GM19455 (cell line): Measurements from ENCODE around the gene ZBTB22.

Experiments
- ATAC-seq: cut with Tn5 transposase; IDR thresholded peaks from one replicate; pipeline ENCODE4 v1.9.1; 2021; ENCODE audit not compliant: unreplicated experiment

ZBTB22 gene

DNA sequence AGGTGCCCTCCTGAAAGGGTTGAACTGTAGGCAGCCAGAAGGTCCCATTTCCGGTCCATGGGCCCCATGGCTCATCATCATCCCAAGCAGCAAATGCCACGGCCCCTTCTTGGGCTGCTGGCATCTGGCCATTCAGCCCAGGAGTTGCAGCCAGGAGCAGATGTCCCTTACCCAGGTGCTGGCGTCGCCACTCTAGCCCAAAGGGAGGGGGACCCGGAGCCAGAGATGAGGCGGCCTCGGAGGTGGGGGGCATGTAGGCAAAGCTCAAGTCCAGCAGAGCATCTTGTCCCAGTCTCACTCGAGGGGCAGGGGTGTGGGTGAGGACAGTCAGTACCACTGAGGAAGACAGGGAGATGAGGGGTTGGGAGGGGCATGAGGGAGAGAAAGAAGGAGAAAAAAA lies 12.5 kb downstream of the ZBTB22 start:
- ATAC-seq = no peak

DNA sequence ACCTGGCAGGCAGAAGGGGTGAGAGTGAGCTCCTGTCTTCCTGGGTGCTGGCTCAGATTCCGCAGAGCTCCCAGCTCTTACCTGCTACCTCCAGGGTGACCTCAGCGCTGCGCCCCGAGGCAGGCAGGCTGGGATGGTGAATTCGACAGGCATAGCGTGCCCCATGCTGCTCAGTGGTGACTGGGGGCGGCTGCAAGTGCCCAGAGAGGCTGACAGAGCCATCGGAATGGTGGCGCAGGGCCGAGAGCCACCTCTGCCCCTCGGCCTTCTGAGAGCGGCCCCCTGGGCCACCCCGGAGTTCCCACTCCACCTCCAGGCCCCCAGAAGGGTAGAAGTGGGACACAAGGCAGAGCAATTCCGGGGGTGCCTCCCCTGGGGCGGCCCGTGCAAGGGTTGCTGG lies 13.3 kb downstream of the ZBTB22 start:
- no peak for ATAC-seq

DNA sequence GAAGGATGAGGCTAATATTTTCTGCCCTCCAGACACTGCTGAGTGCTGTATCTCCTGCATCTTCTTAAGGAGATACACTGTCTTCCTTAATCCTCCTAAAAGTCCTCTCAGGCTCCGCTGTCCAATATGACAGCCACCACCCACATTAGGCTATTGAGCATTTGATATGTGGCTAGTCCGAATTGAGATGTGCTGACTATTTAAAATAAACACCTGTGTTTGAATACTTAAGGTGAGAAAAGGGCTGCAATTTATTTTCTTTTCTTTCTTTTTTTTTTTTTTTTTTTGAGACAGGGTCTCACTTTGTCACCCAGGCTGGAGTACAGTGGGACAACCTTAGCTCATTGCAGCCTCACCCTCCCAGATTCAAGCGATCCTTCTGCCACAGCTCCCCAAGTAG lies 15.7 kb downstream of the ZBTB22 start:
- no peak for ATAC-seq

DNA sequence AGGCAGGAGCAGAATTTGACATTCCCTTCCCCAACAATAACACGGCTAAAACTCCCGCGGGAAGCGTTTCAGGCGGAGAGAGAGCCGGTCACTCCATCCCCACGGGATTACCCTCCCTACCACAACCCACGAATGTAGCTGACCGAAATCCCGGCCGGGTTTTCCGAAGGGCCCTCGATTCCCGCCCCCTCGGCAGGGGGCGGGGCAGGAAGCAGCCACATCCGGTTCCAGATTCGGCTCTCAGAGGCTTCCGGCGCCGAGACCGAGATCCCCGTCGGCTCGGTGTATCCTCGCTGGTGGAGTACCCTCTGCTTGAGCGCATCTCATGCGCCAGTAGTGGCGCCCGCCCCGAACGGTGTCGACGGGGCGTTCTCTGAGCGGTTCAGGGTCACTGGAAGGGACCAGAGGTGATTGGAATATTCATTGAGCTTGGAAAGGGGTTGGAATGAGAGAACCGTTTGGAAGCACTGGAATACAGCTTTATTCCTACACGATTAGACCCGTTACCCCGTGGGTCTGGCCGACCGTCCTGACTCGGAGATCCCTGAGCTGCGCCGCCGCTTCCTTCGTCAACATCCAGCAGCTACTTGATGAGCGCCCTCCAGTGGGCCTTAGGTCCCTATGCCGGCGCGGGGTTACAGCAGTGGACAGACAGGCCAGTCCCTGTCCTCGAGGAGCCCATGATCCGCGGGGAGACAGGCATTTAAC lies 18.2 kb downstream of the ZBTB22 start:
- peak; percentile 67 for ATAC-seq

DNA sequence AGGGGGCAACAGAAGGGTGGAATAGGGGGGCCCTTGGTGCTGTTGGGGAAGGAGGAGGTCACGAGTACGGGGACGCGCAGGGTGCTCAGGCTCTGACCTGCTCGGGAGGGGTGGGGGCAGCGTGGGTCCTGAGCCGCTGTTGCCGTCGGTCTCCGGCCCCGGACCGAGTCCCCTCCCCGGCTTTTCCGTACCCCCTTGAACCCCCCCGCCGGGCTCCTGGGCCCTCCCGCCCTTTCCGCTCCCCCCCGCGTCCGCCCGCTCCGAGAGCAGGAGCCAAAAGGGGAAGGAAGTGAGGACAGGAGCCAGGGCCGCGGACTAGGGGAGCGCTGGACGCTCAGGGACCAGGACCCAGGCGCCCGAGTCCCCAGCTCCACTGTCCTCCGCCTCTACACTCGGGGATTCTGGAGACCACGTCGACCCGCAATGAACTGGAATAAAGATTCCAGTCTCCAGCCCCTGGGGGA lies 18.7 kb downstream of the ZBTB22 start, which contains the start of gene RGL2:
RGL2 (minus strand) TSS at position 170 of the 464 bp plus-strand sequence. CDS start 332 bp downstream, outside the sequence.
- peak; percentile 22 for ATAC-seq

DNA sequence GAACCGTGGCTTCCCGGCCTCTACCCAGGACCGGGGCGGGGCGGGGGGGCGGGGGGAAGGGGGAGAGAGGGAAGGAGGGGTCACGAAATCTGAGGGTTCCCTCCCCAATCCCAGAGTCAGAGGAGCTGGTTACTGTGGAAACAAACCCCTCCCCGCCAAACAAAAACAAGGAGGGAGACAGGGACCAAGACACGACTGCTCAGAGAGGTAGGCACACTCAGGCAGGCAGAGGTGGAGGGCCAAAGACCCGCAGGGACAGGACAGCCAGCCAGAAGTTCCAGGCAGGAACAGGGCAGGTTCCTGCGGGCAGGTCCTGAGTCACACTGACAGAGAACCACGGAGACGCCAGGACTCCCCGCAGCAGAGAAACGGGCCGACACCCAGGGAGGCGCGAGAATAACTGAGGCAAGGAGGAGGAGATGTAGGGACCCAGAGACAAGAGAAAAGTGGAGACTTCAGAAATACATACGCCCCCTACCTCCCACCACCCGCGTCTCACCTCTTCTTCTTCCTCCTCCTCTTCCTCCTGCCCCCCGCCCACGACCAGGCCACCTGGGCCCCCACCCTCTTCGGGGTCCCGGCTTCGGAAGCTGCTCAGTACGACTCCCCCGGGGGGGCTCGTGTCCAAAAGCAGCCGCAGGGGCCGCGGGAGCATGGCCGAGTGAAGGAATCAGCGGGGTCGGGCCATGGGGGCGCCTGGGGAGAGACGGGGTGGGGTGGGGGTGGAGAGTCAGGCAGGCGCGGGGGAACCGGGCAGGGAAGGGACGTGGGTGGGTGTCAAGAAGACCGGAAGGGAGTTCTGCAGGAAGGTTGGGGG lies 19.4 kb downstream of the ZBTB22 start:
- ATAC-seq = no peak

DNA sequence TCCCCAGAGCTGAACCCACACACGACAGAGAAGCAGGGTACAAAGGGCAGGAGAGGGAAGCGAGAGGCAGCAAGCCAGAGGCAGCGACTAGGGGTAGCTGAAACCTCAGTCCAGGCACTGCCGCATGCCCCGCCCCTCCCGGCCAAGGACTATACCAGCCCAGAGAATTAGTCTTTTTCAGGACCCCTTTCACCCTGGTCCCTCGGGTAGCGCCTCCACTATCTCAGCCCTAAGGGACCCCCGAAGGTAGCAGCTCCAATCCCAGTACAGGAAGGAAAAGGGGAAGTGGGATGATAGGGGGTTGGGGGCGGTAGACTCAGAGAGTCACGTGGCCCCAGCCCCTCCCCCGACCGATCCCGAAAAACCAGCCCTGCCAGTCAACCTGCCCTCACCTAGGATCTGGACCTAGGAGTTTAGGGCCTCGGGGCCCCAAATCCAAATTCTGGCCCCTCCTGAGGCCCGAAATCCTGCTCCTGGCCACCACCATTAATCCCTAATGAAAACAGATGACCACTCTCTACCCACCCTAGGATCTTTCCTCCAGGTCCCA lies 20.1 kb downstream of the ZBTB22 start:
- ATAC-seq = no peak

DNA sequence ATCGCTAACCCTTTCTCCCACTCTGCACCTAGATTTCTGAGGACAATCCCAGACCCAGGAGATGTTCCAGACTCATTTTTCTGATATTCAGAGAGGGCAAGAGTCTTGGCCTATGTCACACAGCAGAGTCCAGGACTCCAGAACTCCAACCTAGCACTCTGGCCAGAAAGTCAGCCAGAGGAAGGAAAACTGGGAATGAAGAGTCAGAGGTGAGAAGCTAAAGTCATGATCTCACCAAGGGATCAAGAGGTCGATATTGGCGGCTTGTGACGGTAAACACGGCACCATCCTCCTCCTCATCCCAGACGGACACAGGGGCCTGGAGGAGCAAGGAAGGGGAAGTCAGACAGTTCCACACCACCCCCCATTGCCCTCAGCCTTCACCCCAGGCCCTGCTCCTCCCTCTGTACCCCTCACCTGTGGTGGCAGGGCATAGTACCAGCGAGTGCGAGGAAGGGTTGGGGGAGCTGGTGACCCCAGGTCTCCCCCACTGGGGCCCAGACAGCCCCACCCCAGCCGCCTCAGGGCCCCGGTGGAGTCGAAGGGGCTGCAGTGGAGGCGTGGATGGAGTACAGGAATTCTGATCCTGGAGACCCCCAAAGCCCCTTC lies 20.6 kb downstream of the ZBTB22 start:
- no peak for ATAC-seq

DNA sequence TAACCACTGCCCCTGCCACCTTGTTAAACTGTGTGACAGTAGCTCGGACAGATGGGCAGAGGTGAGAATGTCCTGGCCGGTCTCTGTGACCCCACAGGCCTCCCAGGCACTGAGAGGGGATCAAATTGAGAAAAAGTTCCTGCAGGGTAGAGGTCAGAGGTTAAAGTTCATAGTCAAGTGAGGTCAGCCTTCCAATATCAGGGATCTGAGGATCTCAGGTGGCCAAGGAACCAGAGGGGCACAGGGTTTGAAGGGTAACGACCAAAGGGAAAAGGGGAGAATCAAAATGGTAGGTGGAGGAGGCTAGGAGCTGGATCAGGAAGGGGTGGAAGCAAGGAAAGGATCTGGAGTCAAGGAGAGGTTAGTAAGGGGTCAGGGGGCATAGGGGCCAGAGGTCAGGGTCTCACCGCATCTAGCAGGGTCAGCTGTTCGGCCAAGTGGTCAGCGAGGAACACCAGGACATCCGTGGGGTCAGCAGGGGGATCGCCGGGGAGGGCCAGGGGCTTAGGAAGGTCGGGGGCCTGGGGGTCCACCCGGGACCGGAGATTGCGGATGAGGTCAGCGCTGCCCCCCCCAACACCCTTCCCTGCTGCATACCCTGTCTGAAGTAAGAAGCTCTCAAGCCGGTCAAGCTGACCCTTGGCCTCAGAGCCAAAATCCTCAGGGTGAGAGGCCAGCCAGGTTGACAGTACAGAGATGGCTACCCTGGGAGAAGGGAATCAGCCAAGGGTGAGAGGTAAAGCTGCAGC lies 21.7 kb downstream of the ZBTB22 start:
- no peak for ATAC-seq

DNA sequence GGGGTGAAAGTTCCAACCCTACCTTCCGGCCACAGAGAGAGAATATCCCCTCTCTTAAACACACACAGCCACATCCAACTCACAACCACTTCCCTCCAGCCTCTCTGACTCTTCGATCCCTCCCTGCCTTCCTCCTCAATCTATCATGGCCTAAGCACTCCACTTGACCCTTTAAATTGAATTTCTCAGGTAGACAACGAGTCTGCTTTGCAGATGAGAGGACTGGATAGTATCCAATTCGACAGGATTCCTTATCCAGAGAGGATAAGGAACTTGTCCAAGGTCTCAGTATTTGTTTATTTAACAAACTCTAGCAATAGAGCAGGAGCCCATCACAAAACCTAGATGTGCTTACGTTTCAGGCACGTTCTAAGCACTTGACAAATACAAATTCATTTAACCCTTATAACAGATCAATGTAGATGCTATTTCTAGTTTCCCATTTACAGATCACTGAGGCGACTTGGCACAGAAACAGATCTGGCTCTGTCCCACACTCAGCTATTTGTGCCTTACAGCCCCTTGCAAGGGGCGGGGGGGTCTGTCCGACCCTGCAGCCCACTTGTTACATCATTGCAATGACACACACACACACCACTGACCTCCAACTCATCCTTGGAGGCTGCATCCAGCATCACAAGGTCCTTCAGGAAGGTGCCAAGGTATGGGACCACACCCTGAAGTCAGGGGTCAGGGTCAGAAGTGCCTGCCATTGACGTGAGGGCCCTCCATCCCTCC lies 23.3 kb downstream of the ZBTB22 start:
- no peak for ATAC-seq

DNA sequence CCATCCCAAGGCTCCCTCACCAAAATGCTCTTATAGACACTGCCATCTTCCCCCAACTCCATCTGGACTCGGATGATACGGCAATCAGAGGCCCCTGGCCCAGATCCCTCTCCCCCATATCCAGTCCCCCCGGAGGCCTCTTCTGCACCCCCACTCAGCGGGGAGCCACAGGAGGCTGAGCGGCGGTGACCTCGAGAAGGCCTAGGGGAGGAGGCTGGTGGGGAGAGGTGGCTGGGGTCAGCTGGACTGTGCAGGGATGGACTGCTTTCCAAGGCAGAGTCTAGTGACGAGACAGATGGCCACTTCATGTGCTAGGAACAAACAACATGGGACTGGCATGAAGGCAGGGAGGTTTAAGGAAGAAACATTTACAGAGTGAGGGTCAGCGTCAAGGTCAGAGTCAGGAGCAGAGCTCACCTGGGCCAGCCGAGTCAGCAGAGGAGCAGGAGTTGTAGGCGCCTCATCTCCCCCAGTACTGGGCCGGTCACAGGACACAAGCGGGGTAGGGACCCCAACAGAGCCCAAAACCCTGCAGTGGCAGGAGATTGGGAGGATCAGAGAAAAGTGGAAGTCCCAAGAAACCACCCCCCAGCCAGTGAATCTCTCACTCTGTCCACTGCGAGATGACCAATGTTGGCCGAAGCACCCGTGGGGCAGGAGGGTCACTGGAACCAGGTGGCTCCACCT lies 24.4 kb downstream of the ZBTB22 start:
- no peak for ATAC-seq

DNA sequence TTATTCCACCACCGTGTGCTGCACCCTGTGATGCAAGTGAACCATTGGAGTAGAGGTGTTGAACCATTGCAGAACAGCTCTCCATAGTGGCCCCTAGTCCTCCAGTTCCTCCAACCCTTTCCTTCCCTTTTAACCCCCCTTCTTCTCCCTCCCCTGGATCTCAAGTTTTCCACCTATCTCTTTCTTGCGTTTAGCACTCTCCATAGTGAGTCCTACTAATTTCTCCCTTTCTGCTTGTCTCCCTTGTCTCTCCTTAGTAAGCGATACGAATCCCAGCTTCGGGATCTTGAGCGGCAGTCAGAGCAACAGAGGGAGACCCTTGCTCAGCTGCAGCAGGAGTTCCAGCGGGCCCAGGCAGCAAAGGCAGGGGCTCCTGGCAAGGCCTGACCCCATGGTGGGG lies 27.1 kb downstream of the ZBTB22 start:
- ATAC-seq = no peak

DNA sequence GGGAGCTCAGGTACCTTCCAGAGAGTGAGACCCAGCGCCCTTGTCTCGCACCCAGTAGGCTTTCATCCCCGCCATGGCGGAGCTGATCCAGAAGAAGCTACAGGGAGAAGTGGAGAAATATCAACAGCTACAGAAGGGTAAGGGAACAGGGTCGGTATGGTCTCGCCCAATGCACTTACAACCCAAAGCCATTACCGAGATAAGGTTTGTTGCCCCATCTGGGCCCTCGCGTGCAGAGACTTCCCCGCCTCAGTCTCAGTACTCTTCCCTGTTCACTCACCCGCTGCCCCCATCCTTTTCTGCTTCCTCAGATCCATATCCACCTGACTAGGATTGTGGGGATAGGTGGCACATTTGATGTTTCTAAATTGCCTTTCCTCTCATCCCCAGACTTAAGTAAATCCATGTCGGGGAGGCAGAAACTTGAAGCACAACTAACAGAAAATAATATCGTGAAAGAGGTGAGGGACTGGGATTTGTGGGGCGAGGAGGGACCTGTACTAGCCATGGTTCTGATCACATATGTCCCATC lies 27.7 kb downstream of the ZBTB22 start:
- ATAC-seq = no peak

DNA sequence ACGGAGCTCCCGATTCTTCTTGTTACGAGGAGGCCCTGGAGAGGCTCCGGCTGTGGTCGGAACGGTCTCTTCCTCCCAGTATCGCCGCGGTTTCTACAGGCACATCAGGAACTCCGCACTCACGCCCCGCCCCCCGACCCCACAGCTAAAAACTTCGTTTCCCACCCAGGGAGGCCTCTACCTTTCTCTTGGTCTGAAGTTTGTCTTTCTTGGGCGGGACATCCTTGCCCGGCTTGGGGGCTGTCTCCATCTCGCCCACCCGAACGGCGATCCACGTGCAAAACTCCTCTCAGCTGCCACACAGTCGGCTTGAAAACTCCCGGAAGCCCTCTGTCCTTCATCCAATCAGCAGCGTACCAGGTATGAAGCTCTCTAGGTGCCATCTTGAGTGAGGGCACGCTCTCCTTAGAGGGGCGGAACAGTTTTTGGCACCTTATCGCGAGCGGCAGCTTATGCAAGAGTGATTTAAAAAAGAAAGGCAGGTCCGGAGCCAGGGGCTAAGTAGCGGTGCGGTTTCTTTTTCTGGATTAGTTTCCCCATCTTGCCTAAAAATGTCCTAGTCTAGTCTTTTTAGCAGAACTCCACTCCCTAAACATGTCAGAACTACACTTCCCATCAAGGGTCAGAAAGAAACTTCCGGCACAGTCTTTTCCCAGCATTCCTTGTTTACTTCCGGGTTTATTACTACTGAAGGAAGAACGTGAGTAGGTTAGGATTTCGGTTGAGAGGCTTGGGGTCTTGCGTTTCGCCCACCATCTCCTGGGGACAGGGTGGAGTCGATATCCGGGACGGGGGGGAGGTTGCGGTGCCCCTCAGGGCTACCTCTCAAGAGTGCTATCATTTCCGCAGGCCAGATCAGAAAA lies 28.4 kb downstream of the ZBTB22 start, which contains the start of the genes PFDN6 and WDR46:
PFDN6 (plus strand) TSS at position 681 of the 863 bp plus-strand sequence. CDS start 256 bp downstream, outside the sequence.
WDR46 (minus strand) TSS at position 319 of the 863 bp plus-strand sequence; CDS start at position 250, 69 bp downstream.
- peak; percentile 79 for ATAC-seq

DNA sequence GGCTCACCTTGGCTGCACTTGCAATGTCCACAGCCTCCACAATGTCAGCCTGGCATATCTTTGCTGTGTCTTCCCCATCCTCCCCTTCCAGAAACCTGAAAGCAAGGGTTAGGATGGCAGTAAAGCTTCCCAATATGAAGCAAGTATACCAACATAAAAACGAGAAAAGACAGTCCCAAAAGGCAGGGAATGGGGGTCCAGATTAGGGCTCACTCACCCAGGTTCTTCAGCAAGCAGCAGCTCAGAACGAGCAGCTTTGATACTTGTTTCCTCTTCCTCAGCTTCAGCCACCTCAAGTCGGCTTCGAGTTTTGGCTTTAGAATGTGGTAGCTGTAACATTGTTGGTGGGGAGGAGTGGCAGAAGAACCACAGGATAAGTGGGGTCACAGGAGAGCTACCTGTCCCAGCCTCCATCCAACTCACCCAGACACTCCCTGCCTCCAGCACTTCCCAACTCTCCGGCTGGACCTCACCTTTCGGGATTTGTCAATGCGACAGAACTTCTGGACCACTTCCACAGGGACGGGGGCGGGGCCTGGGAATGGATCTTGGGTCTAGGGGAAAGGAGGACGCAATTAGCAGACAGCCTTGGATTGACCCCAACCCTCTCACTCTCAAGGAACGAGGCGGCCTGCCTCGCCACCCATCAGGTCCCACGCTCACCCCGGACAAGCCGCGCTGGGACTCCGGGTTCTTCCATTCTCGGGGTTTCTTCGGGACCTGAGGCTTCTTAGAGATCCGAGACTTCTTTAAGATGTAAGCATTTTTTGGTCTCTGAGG lies 29.2 kb downstream of the ZBTB22 start:
- ATAC-seq = no peak

DNA sequence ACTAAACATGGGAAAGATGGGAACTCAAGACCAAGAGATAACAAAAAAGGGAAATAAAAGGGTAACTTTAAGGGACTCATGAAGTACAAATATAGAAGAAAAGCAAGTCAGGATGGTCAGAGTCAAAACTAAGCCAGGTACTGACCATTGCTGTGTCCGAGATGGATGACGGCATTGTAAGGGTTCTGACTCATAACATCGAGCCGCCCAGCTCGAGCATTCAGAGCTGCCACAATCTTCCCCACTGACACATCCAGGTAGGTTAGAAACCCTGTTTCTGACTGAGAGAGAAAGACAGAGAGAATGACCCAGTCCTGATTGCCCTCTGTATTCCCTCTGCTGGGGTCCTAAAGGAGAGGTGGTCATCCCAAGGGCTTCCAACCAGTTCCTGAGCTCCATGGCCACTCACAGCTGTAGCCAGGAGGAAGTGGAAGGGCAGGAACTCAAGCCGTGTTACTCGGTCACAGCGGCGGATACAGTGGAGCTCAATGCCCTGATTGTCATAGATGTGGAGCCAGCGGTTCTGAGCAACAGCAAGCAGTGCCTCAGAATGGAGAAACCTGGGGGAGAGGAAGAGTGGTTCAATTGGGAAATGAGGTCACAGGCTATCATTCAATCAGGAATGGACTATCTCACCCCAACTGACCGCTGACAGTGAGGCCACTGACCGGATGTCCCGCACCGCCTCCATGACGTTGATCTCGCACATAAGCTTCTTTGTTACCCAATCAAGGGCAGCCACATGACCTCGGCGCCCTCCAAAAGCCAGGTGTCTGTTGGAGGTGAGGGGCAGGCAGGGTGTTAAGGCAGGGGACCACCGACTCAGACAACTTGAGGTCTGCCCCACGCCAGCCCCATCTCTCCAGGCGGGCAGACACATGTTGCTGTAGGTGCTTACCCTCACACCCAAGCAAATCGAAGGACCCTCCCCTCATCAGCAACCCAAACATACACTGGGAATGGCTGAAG lies 30.3 kb downstream of the ZBTB22 start:
- ATAC-seq = no peak
